Body of pancreas (tissue), 4 donors: ENCODE results near the gene CROCC2. TPM values are rescaled to one million over a fixed set of nuclear protein-coding genes. Genes with fewer than 3 reads are reported as not detected.
A peak's percentile ranks its signal among the peaks of the same experiment; 100 is the strongest.

Experiments
- ATAC-seq: fragments of 150-250 bp; one replicate; pipeline ENCODE4 v1.9.1; 2016
- DNase-seq, 4 donors: peaks; one replicate each; pipeline ENCODE4 v3.0.0-alpha.2; 2019
- H3K27ac ChIP-seq, 4 donors: fragments of 200-600 bp; sonication (generic); 1 replicate in 3 of 4; 2 replicates in 1 of 4; pipeline versions ENCODE4 v1.5.1 to v1.6.1; 2016 to 2019; ENCODE audit warnings: mild to moderate bottlenecking in 1 of 4, mixed read lengths in 1 of 4, moderate library complexity in 1 of 4
- H3K27me3 ChIP-seq, 2 donors: fragments of 200-600 bp; sonication (generic); one replicate each; pipeline ENCODE4 v1.6.0; 2016; ENCODE audit warnings: mild to moderate bottlenecking in 1 of 2
- H3K36me3 ChIP-seq, 2 donors: fragments of 200-600 bp; sonication (generic); replicated peaks in 1 of 2; 2 replicates each; pipeline ENCODE4 v1.5.1; 2016; ENCODE audit warnings: low read depth in 2 of 2; ENCODE audit not compliant: insufficient read depth in 1 of 2
- H3K4me1 ChIP-seq: fragments of 200-600 bp; sonication (generic); one replicate; pipeline ENCODE4 v1.6.0; 2016
- H3K4me3 ChIP-seq, 2 donors: fragments of 200-600 bp; sonication (generic); 1 replicate in 1 of 2; 2 replicates in 1 of 2; pipeline ENCODE4 v1.5.1; 2016 to 2019
- H3K9me3 ChIP-seq, 3 donors: fragments of 200-600 bp; sonication (generic); 1 replicate in 2 of 3; 2 replicates in 1 of 3; pipeline ENCODE4 v1.5.1; 2016
- CTCF ChIP-seq, 7 experiments: fragments of 450-650 bp in 4 of 7; fragments of 200-600 bp in 3 of 7; sonication (generic) in 3 of 7; IDR thresholded peaks; one replicate each; pipeline ENCODE4 v1.5.1; 2016 to 2019; ENCODE audit warnings: antibody characterized with exemption in 7 of 7
- POLR2A ChIP-seq, 3 donors: fragments of 450-650 bp; IDR thresholded peaks; one replicate each; pipeline ENCODE4 v1.6.1; 2016; ENCODE audit warnings: antibody characterized with exemption in 3 of 3, mild to moderate bottlenecking in 2 of 3
- WGBS, 2 donors: methylation state at CpG; one replicate each; pipeline ENCODE4 v1.1.5; 2017; 5-methylcytosine and 5-hydroxymethylcytosine counted together
- intact Hi-C: fragments of 100-400 bp; cut with DNase I; formaldehyde crosslinking; loops from one replicate; pipeline ENCODE4 v1.15.1; 2023
- total RNA-seq, 2 donors: library from RNA; depleted of rRNA; stranded (reverse); fragments of >200 nt; gene quantifications; one replicate each; pipeline ENCODE4 v1.1.0, GENCODE V29; 2016

Gene CROCC2
- total RNA-seq, 2 donors from 2014 or later: under 0.01 TPM; not detected in 1

- Histone ChIP-seq H3K4me1 (peaks cover 7% of the 10 kb centered on the region), H3K4me3 (no peak overlapping the region), H3K27me3 (no peaks in the 10 kb centered on the region), H3K36me3 (no peaks in the 10 kb centered on the region), H3K9me3 (no peaks in the 10 kb centered on the region), H3K27ac (no peak overlapping the region)
- intact Hi-C loops: no loop called here
- WGBS, 2 donors: 88 to 89% methylated on average over 11 to 20 of the region's 20 CpGs
- TF ChIP-seq POLR2A (IDR thresholded peaks at IDR 0.05) (no peak), CTCF (IDR thresholded peaks at IDR 0.05) (no peak)
- DNase-seq (peak in 1 of 4 donors; percentile 10), ATAC-seq (no peak)
Observed at GRCh38 chr2:240963868-240964703, 58.0 kb downstream of the CROCC2 start.

GRCh38 chr2:240964704-240965295, 58.7 kb downstream of the CROCC2 start:
- no peak for TF ChIP-seq POLR2A (IDR thresholded peaks at IDR 0.05)
- no peak for TF ChIP-seq CTCF (IDR thresholded peaks at IDR 0.05)
- 86 to 93% methylated on average over 9 to 15 of the region's 15 CpGs for WGBS, 2 donors
- no peaks in the 10 kb centered on the region for H3K36me3 ChIP-seq
- ATAC-seq (no peak), DNase-seq (no peak)
- peaks cover 7% of the 10 kb centered on the region for H3K4me1 ChIP-seq
- H3K4me3 ChIP-seq: no peak overlapping the region
- no peaks in the 10 kb centered on the region for H3K9me3 ChIP-seq
- no peaks in the 10 kb centered on the region for H3K27me3 ChIP-seq
- intact Hi-C loops: no loop called here
- H3K27ac ChIP-seq: no peak overlapping the region

GRCh38 chr2:240965296-240965904, 59.3 kb downstream of the CROCC2 start:
- 72 to 78% methylated on average over 15 to 22 of the region's 22 CpGs for WGBS, 2 donors
- Histone ChIP-seq H3K36me3 (no peaks in the 10 kb centered on the region), H3K4me1 (peaks cover 3% of the 10 kb centered on the region), H3K27ac (no peak overlapping the region), H3K27me3 (no peaks in the 10 kb centered on the region), H3K4me3 (no peak overlapping the region), H3K9me3 (no peaks in the 10 kb centered on the region)
- ATAC-seq (no peak), DNase-seq (peak in 2 of 4 donors; percentile 7 to 15)
- intact Hi-C loops: no loop called here
- TF ChIP-seq CTCF (IDR thresholded peaks at IDR 0.05): no peak
- no peak for TF ChIP-seq POLR2A (IDR thresholded peaks at IDR 0.05)

GRCh38 chr2:240965905-240966456, 59.8 kb downstream of the CROCC2 start:
- Histone ChIP-seq H3K4me1 (no peaks in the 10 kb centered on the region), H3K27ac (no peak overlapping the region), H3K9me3 (no peaks in the 10 kb centered on the region), H3K36me3 (no peaks in the 10 kb centered on the region), H3K4me3 (no peak overlapping the region), H3K27me3 (no peaks in the 10 kb centered on the region)
- DNase-seq: peak in 1 of 4 donors; percentile 11
- intact Hi-C loops: no loop called here
- ATAC-seq: no peak
- 85% methylated on average over 26 of the region's 28 CpGs; no CpG with 5 or more reads in 1 of the 2 donors for WGBS, 2 donors
- TF ChIP-seq CTCF (IDR thresholded peaks at IDR 0.05) (no peak), POLR2A (IDR thresholded peaks at IDR 0.05) (no peak)
